K562 (cell line): ENCODE results near the gene EYA4. TPM values are rescaled to one million over a fixed set of nuclear protein-coding genes. Genes with fewer than 3 reads are reported as not detected.

Source experiments
- ATAC-seq: fragments of 200-7000 bp; cut with Tn5 transposase; 3 replicates; pipeline ENCODE4 v1.9.1; 2020; ENCODE audit warnings: moderate library complexity
- BruUV-seq: library from RNA; stranded (reverse); fragments of 400-500 nt; replicated peaks from 2 replicates; lab custom pipeline; 2021; lab: Mats Ljungman, UMichigan
- CTCF ChIA-PET: fragments of 300-600 bp; formaldehyde crosslinking; extraction: SDS; loops from one replicate; lab custom pipeline; 2021; ENCODE audit warnings: low intra/inter-chr PET ratio; lab: Yijun Ruan, JAX
- POLR2A ChIA-PET: fragments of 300-600, 350-650 bp; sonication (Branson Sonifier 250); formaldehyde crosslinking; extraction: SDS; loops from one replicate; lab custom pipeline; 2021; ENCODE audit warnings: antibody characterized with exemption, inconsistent platforms; lab: Yijun Ruan, JAX
- DNase-seq, 4 experiments: peaks; one replicate each; pipeline versions ENCODE4 v3.0.0 to v3.0.0-alpha.2; 2011 to 2018; ENCODE audit warnings: low spot score in 3 of 4, mixed read lengths in 3 of 4; ENCODE audit errors: extremely low read depth in 1 of 4
- FAIRE-seq: peaks from 2 replicates; lab custom pipeline; 2011; peaks lifted over from hg19 to GRCh38; lab: Jason Lieb, UNC
- H2AFZ ChIP-seq: 2 replicates; pipeline ENCODE4 v1.6.0; 2011; ENCODE audit warnings: low read depth, low read length, control low read depth, inconsistent platforms
- H3K27ac ChIP-seq: fragments of 200-600 bp; 3 replicates; pipeline ENCODE4 v1.8.0; 2011; ENCODE audit warnings: low read depth, mild to moderate bottlenecking, control low read depth, inconsistent platforms, low read length, moderate library complexity, mixed read lengths; ENCODE audit errors: extremely low read depth
- H3K27me3 ChIP-seq, 2 experiments: fragments of 300-600 bp in 1 of 2; 2 replicates in 1 of 2; 3 replicates in 1 of 2; pipeline versions ENCODE4 v1.6.0 to v1.8.0; 2011; ENCODE audit warnings: inconsistent platforms in 2 of 2, low read length in 2 of 2, mild to moderate bottlenecking in 1 of 2, mixed read lengths in 1 of 2, moderate library complexity in 1 of 2; ENCODE audit not compliant: control insufficient read depth in 2 of 2, insufficient read depth in 2 of 2
- H3K36me3 ChIP-seq: fragments of 300-600 bp; 3 replicates; pipeline ENCODE4 v1.8.0; 2011; ENCODE audit warnings: mild to moderate bottlenecking, low read length, inconsistent platforms; ENCODE audit not compliant: control insufficient read depth, insufficient read depth
- H3K4me1 ChIP-seq, 2 experiments: fragments of 200-600 bp in 1 of 2; replicated peaks in 1 of 2; 2 replicates in 1 of 2; 3 replicates in 1 of 2; pipeline versions ENCODE4 v1.5.1 to v1.8.0; 2011; ENCODE audit warnings: inconsistent platforms in 2 of 2, low read length in 2 of 2, mild to moderate bottlenecking in 1 of 2, mixed read lengths in 1 of 2, moderate library complexity in 1 of 2; ENCODE audit not compliant: control insufficient read depth in 2 of 2, insufficient read depth in 2 of 2
- H3K4me2 ChIP-seq: 2 replicates; pipeline ENCODE4 v1.6.1; 2011; ENCODE audit warnings: low read length, control low read depth, inconsistent platforms, mixed read lengths; ENCODE audit not compliant: insufficient read depth
- H3K4me3 ChIP-seq: fragments of 200-600 bp; sonication (generic), shearing (Covaris generic); 2 replicates; pipeline ENCODE4 v1.5.1; 2016; ENCODE audit warnings: control low read depth, inconsistent platforms
- H3K79me2 ChIP-seq: fragments of 200-600 bp; 3 replicates; pipeline ENCODE4 v1.8.0; 2011; ENCODE audit warnings: low read length, inconsistent platforms; ENCODE audit not compliant: control insufficient read depth, insufficient read depth
- H3K9ac ChIP-seq, 2 experiments: 2 replicates each; pipeline versions ENCODE4 v1.6.0 to v1.6.1; 2011; ENCODE audit warnings: low read depth in 2 of 2, low read length in 2 of 2, control low read depth in 1 of 2, inconsistent platforms in 1 of 2, mild to moderate bottlenecking in 1 of 2, mixed read lengths in 1 of 2; ENCODE audit not compliant: insufficient read depth in 1 of 2
- H3K9me1 ChIP-seq: one replicate; pipeline ENCODE4 v1.6.0; 2011; ENCODE audit warnings: inconsistent platforms, mild to moderate bottlenecking, low read length, moderate library complexity; ENCODE audit not compliant: control insufficient read depth, insufficient read depth
- H3K9me3 ChIP-seq: replicated peaks from 2 replicates; pipeline ENCODE4 v1.5.1; 2011; ENCODE audit warnings: low read depth, low read length, inconsistent platforms; ENCODE audit not compliant: control insufficient read depth, insufficient read depth
- H4K20me1 ChIP-seq: replicated peaks from 2 replicates; pipeline ENCODE4 v1.6.1; 2011; ENCODE audit warnings: low read length, inconsistent platforms, mixed read lengths; ENCODE audit not compliant: control insufficient read depth, insufficient read depth
- ARID2 ChIP-seq: fragments of 450-650 bp; IDR thresholded peaks from 2 replicates; pipeline ENCODE4 v1.6.1; 2017; ENCODE audit warnings: antibody characterized with exemption, mild to moderate bottlenecking
- CREB1 ChIP-seq, 2 experiments: sonication (generic) in 1 of 2; formaldehyde crosslinking in 1 of 2; IDR thresholded peaks; 2 replicates each; pipeline versions ENCODE4 v1.6.1 to v1.8.0; 2012 to 2022; ENCODE audit warnings: inconsistent platforms in 1 of 2, mild to moderate bottlenecking in 1 of 2, missing genetic modification reagents in 1 of 2, moderate library complexity in 1 of 2
- E2F3 ChIP-seq: fragments of 250-450 bp; sonication (Bioruptor Pico); IDR thresholded peaks from 2 replicates; pipeline ENCODE4 v1.4.0; 2020; ENCODE audit warnings: mild to moderate bottlenecking
- JUND ChIP-seq, 2 experiments: IDR thresholded peaks; 2 replicates in 1 of 2; 3 replicates in 1 of 2; pipeline ENCODE4 v1.6.1; 2011; ENCODE audit warnings: borderline replicate concordance in 2 of 2, low read depth in 2 of 2, low read length in 2 of 2, improper control_type of control experiment in 1 of 2, missing biosample characterization in 1 of 2, missing genetic modification characterization in 1 of 2, missing genetic modification reagents in 1 of 2
- KDM2B ChIP-seq: fragments of 250-450 bp; sonication (Bioruptor Pico); IDR thresholded peaks from 2 replicates; pipeline ENCODE4 v1.8.0; 2021; ENCODE audit warnings: mild to moderate bottlenecking, moderate library complexity
- MED1 ChIP-seq: sonication (generic); formaldehyde crosslinking; IDR thresholded peaks from 2 replicates; pipeline ENCODE4 v1.8.1; 2023; ENCODE audit warnings: missing genetic modification reagents, borderline replicate concordance
- NEUROD1 ChIP-seq: fragments of 150-350 bp; IDR thresholded peaks from 2 replicates; pipeline ENCODE4 v1.6.1; 2014; ENCODE audit warnings: borderline replicate concordance, low read length, low read depth; ENCODE audit not compliant: partially characterized antibody
- ZFP30 ChIP-seq: fragments of 250-450 bp; sonication (Bioruptor Pico); IDR thresholded peaks from 2 replicates; pipeline ENCODE4 v1.8.0; 2022; ENCODE audit warnings: moderate library complexity, mild to moderate bottlenecking, inconsistent platforms, borderline replicate concordance
- ZNF23 ChIP-seq: fragments of 250-450 bp; sonication (Bioruptor Pico); IDR thresholded peaks from 2 replicates; pipeline ENCODE4 v1.4.0; 2020; ENCODE audit warnings: mild to moderate bottlenecking
- WGBS: fragments of 100-300 bp; shearing (Covaris generic); methylation state at CpG from one replicate; pipeline ENCODE4 v1.1.6; 2016; ENCODE audit warnings: low coverage, mixed read lengths; ENCODE audit not compliant: insufficient coverage; ENCODE audit errors: missing lambda C conversion rate; 5-methylcytosine and 5-hydroxymethylcytosine counted together
- in situ Hi-C: fragments of 300-500 bp; cut with MboI; formaldehyde crosslinking; loops from 4 replicates; pipeline ENCODE4 v1.15.0; 2018; ENCODE audit warnings: inconsistent platforms, mixed read lengths
- intact Hi-C: fragments of 100-400 bp; cut with micrococcal nuclease; formaldehyde crosslinking; loops from 2 replicates; pipeline ENCODE4 v1.14.2; 2022
- polyA plus RNA-seq, 8 experiments: library from polyadenylated mRNA; depleted of rRNA in 4 of 8; stranded (reverse) in 5 of 8; unstranded in 3 of 8; fragments of >200 nt; fragmentation: Nextera tagmentation in 2 of 8; fragmentation: Illumina TruSeq in 1 of 8; extraction: Ambion mirVana in 2 of 8; extraction: Trizol in 1 of 8; gene quantifications; 2 replicates each; pipeline versions ENCODE4 v1.2.1 to v1.2.3, GENCODE V29; 2011 to 2014; ENCODE audit warnings: inconsistent platforms in 1 of 8, missing spikeins in 1 of 8
- total RNA-seq, 7 experiments: library from RNA; depleted of rRNA in 6 of 7; stranded (reverse); fragments of >200 nt in 6 of 7; fragmentation: Illumina TruSeq in 2 of 7; extraction: Trizol in 2 of 7; gene quantifications; 2 replicates each; pipeline versions ENCODE4 v1.2.1 to v1.2.3, GENCODE V29; 2011 to 2021; ENCODE audit warnings: low replicate concordance in 1 of 7
- TF ChIP-seq, protein P1 (sequence below): IDR thresholded peaks from 2 replicates; pipeline ENCODE4 v1.6.1; 2011; ENCODE audit not compliant: insufficient read length; ENCODE audit errors: extremely low read depth

Gene EYA4
- total and polyA plus RNA-seq, 9 of the 15 experiments (the other 6 are each of a cell fraction or from before 2014, with no cell fraction given): 0.03 to 0.04 TPM; not detected in 7

DNA sequence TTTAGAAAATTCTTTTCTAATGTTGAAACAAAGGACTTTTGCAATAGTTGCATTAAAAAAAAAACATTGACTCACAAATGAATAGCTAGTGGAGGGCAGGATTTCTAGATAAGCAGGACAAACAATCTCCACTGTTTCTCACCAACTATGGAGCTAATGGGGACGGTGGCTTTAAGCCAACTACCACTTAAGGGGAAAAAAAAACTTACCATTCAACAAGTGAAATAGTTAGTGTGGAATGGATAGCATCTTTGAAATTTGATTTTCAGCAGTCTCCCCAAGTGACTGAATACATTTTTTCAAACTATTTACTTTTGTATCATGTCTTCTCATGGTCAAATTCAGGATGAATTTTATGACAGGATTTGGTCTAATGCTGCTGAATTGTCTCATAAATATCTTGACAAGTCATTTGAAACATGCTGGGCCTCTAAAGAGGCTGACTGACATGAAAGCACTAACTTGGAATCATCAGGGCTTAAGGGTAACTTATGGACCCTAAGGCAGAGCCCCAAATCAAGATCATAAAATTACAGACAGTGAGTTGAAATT, 100.5 kb downstream of the EYA4 start:
- Histone ChIP-seq H3K9ac (no peak overlapping the region), H3K36me3 (no peaks in the 10 kb centered on the region), H3K4me1 (no peaks in the 10 kb centered on the region), H3K79me2 (no peaks in the 10 kb centered on the region), H4K20me1 (no peaks in the 10 kb centered on the region), H3K27ac (no peak overlapping the region), H2AFZ (no peak overlapping the region), H3K9me1 (no peaks in the 10 kb centered on the region), H3K27me3 (no peaks in the 10 kb centered on the region), H3K4me3 (no peak overlapping the region), H3K9me3 (peaks cover 5% of the 10 kb centered on the region; the same call in 1 of the 2 replicates), H3K4me2 (no peak overlapping the region)
- ATAC-seq (no peak), DNase-seq (no peak), FAIRE-seq (no peak)
- BruUV-seq: no TSS peak
- ChIA-PET CTCF (no interaction called here), POLR2A (no interaction called here)
- no peak for TF ChIP-seq JUND (IDR thresholded peaks at IDR 0.05; ENCODE audit: borderline replicate concordance, low read depth, low read length)
- no peak for TF ChIP-seq JUND (tag; IDR thresholded peaks at IDR 0.05; ENCODE audit: borderline replicate concordance, low read depth, low read length)
- TF ChIP-seq CREB1 (IDR thresholded peaks at IDR 0.05): no peak
- TF ChIP-seq CREB1 (CRISPR knock-in tag; IDR thresholded peaks at IDR 0.05): no peak
- TF ChIP-seq, protein P1, sequence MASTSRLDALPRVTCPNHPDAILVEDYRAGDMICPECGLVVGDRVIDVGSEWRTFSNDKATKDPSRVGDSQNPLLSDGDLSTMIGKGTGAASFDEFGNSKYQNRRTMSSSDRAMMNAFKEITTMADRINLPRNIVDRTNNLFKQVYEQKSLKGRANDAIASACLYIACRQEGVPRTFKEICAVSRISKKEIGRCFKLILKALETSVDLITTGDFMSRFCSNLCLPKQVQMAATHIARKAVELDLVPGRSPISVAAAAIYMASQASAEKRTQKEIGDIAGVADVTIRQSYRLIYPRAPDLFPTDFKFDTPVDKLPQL: no peak
- no peak for TF ChIP-seq ZFP30 (CRISPR knock-in tag)
- TF ChIP-seq ZNF23 (CRISPR knock-in tag): no peak
- no peak for TF ChIP-seq KDM2B
- no peak for TF ChIP-seq NEUROD1
- no peak for TF ChIP-seq E2F3
- no peak for TF ChIP-seq MED1 (CRISPR knock-in tag)
- no peak for TF ChIP-seq ARID2
- in situ Hi-C loops (no loop called here), intact Hi-C loops (no loop called here)
- WGBS: 0% methylated on average over 1 of the region's 1 CpG
